Heart left ventricle (tissue), 13 donors: ENCODE results near the gene ARSG.

Experiments
- CTCF ChIP-seq, 12 donors: fragments of 200-600 bp; sonication (generic) in 4 of 12; IDR thresholded peaks; one replicate each; pipeline versions ENCODE4 v1.5.0 to v1.8.0; 2018 to 2022; ENCODE audit warnings: antibody characterized with exemption in 12 of 12, mild to moderate bottlenecking in 5 of 12
- POLR2A ChIP-seq, 2 donors: fragments of 450-650 bp; IDR thresholded peaks; one replicate each; pipeline ENCODE4 v1.6.1; 2017; ENCODE audit warnings: antibody characterized with exemption in 2 of 2, mild to moderate bottlenecking in 2 of 2, moderate library complexity in 2 of 2
- donor health status: ischemic (EF 13 %, LVEDD 7.1; RV severe dilation, severe dysfunction).
- donor health status: DM: no; HTN: yes; CAD: no.
- donor health status: DM: no; HTN: no; CAD: no.
- donor health status: ischemic (EF 25% LVEDD 6.9; RV normal size, moderate dysfunction).
- donor health status: ischemic (EF 25% LVEDD 5.7; RV mildly dilated, moderate dysfunction).
- donor health status: ischemic (EF 35%, LVEDD 5.7; RV mildly dilated, moderate dysfunction).
- donor health status: nonischemic (EF 11% LVEDD 7.7; RV severe dilation, severe dysfunction).
- donor health status: DM: yes; HTN: yes; CAD: no.
- donor health status: PGD.
- donor health status: ischemic (EF 29% LVEDD 5.4; RV normal size, mild dysfunction).
- donor health status: nonischemic (EF 23%, LVEDD 6.1; RV moderate dilation, normal function).

GRCh38 chr17:68301438-68301959 lies 10.2 kb downstream of the ARSG start:
- TF ChIP-seq CTCF (IDR thresholded peaks at IDR 0.05) (no peak), POLR2A (IDR thresholded peaks at IDR 0.05) (no peak)
